NOMO-1 (cell line): Measurements from ENCODE around the gene WDR54.

ENCODE experiments used
- DNase-seq, 2 experiments: peaks; one replicate each; lab custom pipeline; 2025; ENCODE audit not compliant: unreplicated experiment in 2 of 2; lab: John Stamatoyannopoulos, UW

Gene WDR54

GRCh38 chr2:74474899-74475298 is 53.4 kb downstream of the WDR54 start:
- no peak for DNase-seq
